ENCODE measurements around the gene YAP1.

YAP1 gene

DNA sequence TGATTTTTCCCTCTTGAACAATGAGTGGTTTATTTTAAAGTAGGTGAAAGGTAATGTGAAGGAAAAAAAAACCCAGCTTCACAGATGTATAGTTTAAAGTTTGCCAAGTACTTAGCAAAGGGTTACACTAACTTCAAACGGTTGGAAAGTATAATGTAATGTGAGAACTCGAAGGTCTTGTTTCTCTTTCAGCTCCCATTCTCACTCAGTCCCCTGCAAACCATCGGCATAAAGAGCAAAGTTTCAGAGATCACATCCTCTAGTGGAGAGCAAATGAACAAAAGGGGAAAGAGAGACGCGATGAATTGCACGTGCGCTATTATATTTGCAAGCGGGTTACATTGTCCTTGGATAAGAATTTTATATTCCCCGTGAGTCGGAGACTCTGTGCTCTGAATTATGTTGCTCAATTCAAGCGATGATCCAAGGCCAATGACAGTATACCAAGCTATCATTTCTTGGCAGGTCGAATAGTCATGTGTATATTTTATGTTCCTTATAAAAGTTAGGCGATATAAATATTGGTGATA lies 169.5 kb downstream of the YAP1 start:
- no peak for DNase-seq (ENCODE audit: low spot score)

DNA sequence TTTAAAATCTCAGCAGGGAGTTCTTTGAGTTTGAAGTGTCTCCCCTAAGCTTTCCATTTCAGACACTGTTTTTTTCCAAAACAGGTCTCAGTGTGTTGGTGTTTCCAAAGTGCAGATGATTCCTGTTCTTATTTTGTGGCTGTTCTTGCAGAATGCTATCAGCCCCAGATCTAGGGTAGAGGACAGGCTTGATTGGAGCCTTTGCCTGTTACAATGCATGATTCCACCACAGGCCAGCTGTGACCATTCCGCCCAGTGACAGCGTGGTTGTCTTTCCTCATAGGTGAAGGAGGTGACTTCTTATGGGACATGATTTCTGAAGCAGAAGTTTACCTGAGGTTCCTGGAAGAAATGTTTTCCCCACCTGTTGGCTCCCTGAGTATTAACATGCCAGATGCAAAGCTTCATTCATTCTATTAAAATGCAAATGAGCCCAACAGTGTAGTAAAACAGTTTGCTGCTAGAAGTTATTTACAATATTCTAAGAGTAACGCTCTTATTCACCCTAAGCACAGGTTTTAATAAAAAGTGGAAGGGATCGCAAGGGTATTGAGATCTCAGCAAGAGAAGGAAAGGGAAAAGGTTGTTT lies 170.1 kb downstream of the YAP1 start:
- DNase-seq (ENCODE audit: low spot score) = no peak
